A673 (cell line): ENCODE data around the gene FAAP24. TPM values are rescaled to one million over a fixed set of nuclear protein-coding genes. Genes with fewer than 3 reads are reported as not detected.
"Not testable (repeated sequence)": the region's sequence is repeated elsewhere in the genome, so short reads cannot be mapped to it uniquely, and the experiment has no call there.

Experiments used
- BruUV-seq: library from RNA; stranded (reverse); fragments of 400-500 nt; replicated peaks from 2 replicates; lab custom pipeline; 2021; lab: Mats Ljungman, UMichigan
- CTCF ChIA-PET: fragments of 300-600 bp; sonication (Branson Sonifier 250); formaldehyde crosslinking; loops from one replicate; lab custom pipeline; 2022; ENCODE audit warnings: antibody characterized with exemption; lab: Charles Lee
- POLR2A ChIA-PET: fragments of 300-600 bp; sonication (Branson Sonifier 250); formaldehyde crosslinking; loops from one replicate; lab custom pipeline; 2022; ENCODE audit warnings: antibody characterized with exemption; ENCODE audit not compliant: low non-redundant PET; lab: Charles Lee
- DNase-seq: peaks from one replicate; pipeline ENCODE4 v3.0.0-alpha.2; 2015; ENCODE audit warnings: low spot score
- H3K27ac ChIP-seq: fragments of 200-600 bp; sonication (generic); 2 replicates; pipeline ENCODE4 v1.5.1; 2016; ENCODE audit warnings: mixed run types, low read depth, mild to moderate bottlenecking, mixed read lengths, antibody characterized with exemption, low read length; ENCODE audit not compliant: poor library complexity, severe bottlenecking
- H3K27me3 ChIP-seq: fragments of 200-600 bp; sonication (generic); replicated peaks from 2 replicates; pipeline ENCODE4 v1.6.1; 2017; ENCODE audit warnings: mixed run types, low read depth, mild to moderate bottlenecking, mixed read lengths, antibody characterized with exemption, low read length; ENCODE audit not compliant: insufficient read depth, poor library complexity
- H3K36me3 ChIP-seq: fragments of 200-600 bp; sonication (generic); 2 replicates; pipeline ENCODE4 v1.6.1; 2016; ENCODE audit warnings: mixed run types, mild to moderate bottlenecking, mixed read lengths, antibody characterized with exemption, low read length; ENCODE audit not compliant: insufficient read depth, poor library complexity, severe bottlenecking
- H3K4me1 ChIP-seq: fragments of 200-600 bp; sonication (generic); 2 replicates; pipeline ENCODE4 v1.6.1; 2017; ENCODE audit warnings: mixed run types, mild to moderate bottlenecking, mixed read lengths, antibody characterized with exemption, low read length; ENCODE audit not compliant: insufficient read depth, poor library complexity, severe bottlenecking
- H3K4me3 ChIP-seq: fragments of 200-600 bp; sonication (generic); 2 replicates; pipeline ENCODE4 v1.5.1; 2016; ENCODE audit warnings: low read depth, mixed run types, mild to moderate bottlenecking, mixed read lengths, low read length; ENCODE audit not compliant: poor library complexity, severe bottlenecking
- H3K9me3 ChIP-seq: fragments of 200-600 bp; sonication (generic); 2 replicates; pipeline ENCODE4 v1.6.1; 2016; ENCODE audit warnings: mixed run types, low read depth, mild to moderate bottlenecking, mixed read lengths, antibody characterized with exemption, low read length; ENCODE audit not compliant: poor library complexity, severe bottlenecking
- CTCF ChIP-seq: fragments of 300-800, 200-600 bp; sonication (generic); conservative IDR thresholded peaks from 2 replicates; pipeline ENCODE4 v1.5.1; 2017; ENCODE audit warnings: low read depth, mild to moderate bottlenecking, antibody characterized with exemption, low read length, moderate library complexity, mixed read lengths
- EZH2 ChIP-seq: fragments of 200-600 bp; sonication (generic); IDR thresholded peaks from 2 replicates; pipeline ENCODE4 v1.6.1; 2017; ENCODE audit warnings: borderline replicate concordance, low read depth, mild to moderate bottlenecking, mixed read lengths, antibody characterized with exemption, low read length; ENCODE audit not compliant: poor library complexity, severe bottlenecking
- intact Hi-C: fragments of 100-400 bp; cut with micrococcal nuclease; formaldehyde crosslinking; loops from one replicate; pipeline ENCODE4 v1.10.0; 2022; ENCODE audit not compliant: unreplicated experiment
- total RNA-seq: library from RNA; stranded (reverse); gene quantifications from 2 replicates; pipeline ENCODE4 v1.2.3, GENCODE V29; 2021

FAAP24 gene
- total RNA-seq, 1 experiment from 2014 or later, result 10.0 TPM

- POLR2A ChIA-PET, result no interaction called here
- no peak for TF ChIP-seq CTCF
- TF ChIP-seq EZH2, result no peak
- no peaks in the 10 kb centered on the region for H3K27me3 ChIP-seq
- DNase-seq, result no peak
- no TSS peak for BruUV-seq
- no peaks in the 10 kb centered on the region for H3K9me3 ChIP-seq
- H3K36me3 ChIP-seq, result no peaks in the 10 kb centered on the region
- no peak overlapping the region for H3K27ac ChIP-seq
- no peak overlapping the region for H3K4me3 ChIP-seq
- no peaks in the 10 kb centered on the region for H3K4me1 ChIP-seq
- CTCF ChIA-PET, result no interaction called here
- intact Hi-C loops, result no loop called here
Observed at GRCh38 chr19:33024398-33024797, 52.4 kb downstream of the FAAP24 start.

- H3K27ac ChIP-seq, H3K4me3 ChIP-seq, H3K27me3 ChIP-seq, H3K4me1 ChIP-seq, CTCF ChIA-PET, intact Hi-C loops, BruUV-seq, DNase-seq, H3K36me3 ChIP-seq, POLR2A ChIA-PET, H3K9me3 ChIP-seq: not testable (repeated sequence)
Observed at GRCh38 chr19:33025468-33026238, 53.6 kb downstream of the FAAP24 start.

GRCh38 chr19:33026602-33027001, 54.6 kb downstream of the FAAP24 start:
- H3K36me3 ChIP-seq, H3K9me3 ChIP-seq, H3K4me3 ChIP-seq, POLR2A ChIA-PET, H3K4me1 ChIP-seq, H3K27ac ChIP-seq, DNase-seq, H3K27me3 ChIP-seq, BruUV-seq, CTCF ChIA-PET, intact Hi-C loops: not testable (repeated sequence)

Other genes with a start within 250 kb of the FAAP24 start
- 0.34 and 0.39 TPM in 2 replicates for gene SLC7A9, start 102.5 kb upstream of the FAAP24 start, total RNA-seq
- gene CEP89, start 284 bp upstream of the FAAP24 start, total RNA-seq, result 38.7 and 47.2 TPM in 2 replicates
- 10.5 and 12.1 TPM in 2 replicates for gene RHPN2, start 92.6 kb downstream of the FAAP24 start, total RNA-seq
- 12.4 and 16.6 TPM in 2 replicates for gene GPATCH1, start 108.9 kb downstream of the FAAP24 start, total RNA-seq
- gene WDR88, start 159.9 kb downstream of the FAAP24 start, total RNA-seq, result not detected in 2 replicates
- 39.4 and 42.0 TPM in 2 replicates for gene LRP3, start 222.1 kb downstream of the FAAP24 start, total RNA-seq